ENCODE results near the gene DYNLT1.
A peak's percentile ranks its signal among the peaks of the same experiment; 100 is the strongest.

The DYNLT1 gene

GRCh38 chr6:158644231-158645063 lies at the start of gene DYNLT1:
DYNLT1 (minus strand) TSS chr6:158644743; CDS start chr6:158644708, 35 bp downstream.
- H3K4me3 ChIP-seq (replicated peaks in 1 of 2; ENCODE audit: low read depth in 2 of 2, low read length in 2 of 2): peak within 1 kb of the TSS; percentile 95 to 100
- no peak for TF ChIP-seq CTCF (IDR thresholded peaks at IDR 0.05; ENCODE audit: low read depth, low read length)
- peak; percentile 91 to 96 for DNase-seq (ENCODE audit: low read depth in 2 of 2)

GRCh38 chr6:158688860-158689259 lies 44.3 kb upstream of the DYNLT1 start:
- H3K4me3 ChIP-seq (replicated peaks in 1 of 2; ENCODE audit: low read depth in 2 of 2, low read length in 2 of 2): no peak overlapping the region
- DNase-seq (ENCODE audit: low read depth in 2 of 2): peak in 1 of 2 donors; percentile 71
- no peak for TF ChIP-seq CTCF (IDR thresholded peaks at IDR 0.05; ENCODE audit: low read depth, low read length)

- no peak for DNase-seq (ENCODE audit: low read depth in 2 of 2)
- TF ChIP-seq CTCF (IDR thresholded peaks at IDR 0.05; ENCODE audit: low read depth, low read length): no peak
- no peak overlapping the region for H3K4me3 ChIP-seq (replicated peaks in 1 of 2; ENCODE audit: low read depth in 2 of 2, low read length in 2 of 2)
Observed at GRCh38 chr6:158687506-158687905, 43.0 kb upstream of the DYNLT1 start.

GRCh38 chr6:158686791-158687381 lies 42.3 kb upstream of the DYNLT1 start:
- TF ChIP-seq CTCF (IDR thresholded peaks at IDR 0.05; ENCODE audit: low read depth, low read length): no peak
- H3K4me3 ChIP-seq (replicated peaks in 1 of 2; ENCODE audit: low read depth in 2 of 2, low read length in 2 of 2): no peak overlapping the region
- no peak for DNase-seq (ENCODE audit: low read depth in 2 of 2)

- no peak for DNase-seq (ENCODE audit: low read depth in 2 of 2)
- TF ChIP-seq CTCF (IDR thresholded peaks at IDR 0.05; ENCODE audit: low read depth, low read length): no peak
- H3K4me3 ChIP-seq (replicated peaks in 1 of 2; ENCODE audit: low read depth in 2 of 2, low read length in 2 of 2): no peak overlapping the region
Observed at GRCh38 chr6:158686311-158686710, 41.8 kb upstream of the DYNLT1 start.

- no peak for TF ChIP-seq CTCF (IDR thresholded peaks at IDR 0.05; ENCODE audit: low read depth, low read length)
- DNase-seq (ENCODE audit: low read depth in 2 of 2): peak in 1 of 2 donors; percentile 60
- no peak overlapping the region for H3K4me3 ChIP-seq (replicated peaks in 1 of 2; ENCODE audit: low read depth in 2 of 2, low read length in 2 of 2)
Observed at GRCh38 chr6:158684745-158685324, 40.3 kb upstream of the DYNLT1 start.
